HepG2 (cell line): ENCODE measurements around the gene GTPBP6. TPM values are rescaled to one million over a fixed set of nuclear protein-coding genes. Genes with fewer than 3 reads are reported as not detected.

Experiments used
- ARNT2 ChIP-seq: sonication (generic); formaldehyde crosslinking; IDR thresholded peaks from 2 replicates; pipeline ENCODE4 v1.8.0; 2022; ENCODE audit warnings: mild to moderate bottlenecking, low read depth, missing genetic modification reagents, moderate library complexity
- ATAD3A ChIP-seq: sonication (generic); formaldehyde crosslinking; IDR thresholded peaks from 2 replicates; pipeline ENCODE4 v1.4.0; 2020; ENCODE audit warnings: missing genetic modification reagents
- BORCS8-MEF2B ChIP-seq: sonication (generic); formaldehyde crosslinking; IDR thresholded peaks from 2 replicates; pipeline ENCODE4 v1.8.0; 2022; ENCODE audit warnings: mild to moderate bottlenecking, missing genetic modification reagents
- CEBPZ ChIP-seq: IDR thresholded peaks from 2 replicates; pipeline ENCODE4 v1.6.1; 2012; ENCODE audit warnings: low read length, improper control_type of control experiment
- DMAP1 ChIP-seq: IDR thresholded peaks from 2 replicates; pipeline ENCODE4 v1.6.1; 2016
- EED ChIP-seq: sonication (generic); formaldehyde crosslinking; IDR thresholded peaks from 2 replicates; pipeline ENCODE4 v1.5.0; 2020; ENCODE audit warnings: mild to moderate bottlenecking, missing genetic modification reagents
- GLI4 ChIP-seq: sonication (generic); formaldehyde crosslinking; IDR thresholded peaks from 2 replicates; pipeline ENCODE4 v1.5.1; 2020; ENCODE audit warnings: missing genetic modification reagents, mild to moderate bottlenecking, moderate library complexity, borderline replicate concordance
- JARID2 ChIP-seq: sonication (generic); formaldehyde crosslinking; IDR thresholded peaks from 2 replicates; pipeline ENCODE4 v1.8.1; 2023; ENCODE audit warnings: missing genetic modification reagents, inconsistent platforms; ENCODE audit not compliant: insufficient replicate concordance
- KAT7 ChIP-seq: IDR thresholded peaks from 2 replicates; pipeline ENCODE4 v1.6.1; 2018; ENCODE audit warnings: borderline replicate concordance, missing compliant biosample characterization
- KMT2B ChIP-seq: IDR thresholded peaks from 2 replicates; pipeline ENCODE4 v1.6.1; 2016; ENCODE audit warnings: missing genetic modification reagents, missing compliant biosample characterization
- MTA3 ChIP-seq: sonication (generic); formaldehyde crosslinking; IDR thresholded peaks from 2 replicates; pipeline ENCODE4 v1.4.0; 2020; ENCODE audit warnings: missing genetic modification reagents
- PHF8 ChIP-seq: sonication (generic); formaldehyde crosslinking; IDR thresholded peaks from 2 replicates; pipeline ENCODE4 v1.5.0; 2020; ENCODE audit warnings: missing genetic modification reagents
- RAD21 ChIP-seq: fragments of 450-650 bp; formaldehyde crosslinking; IDR thresholded peaks from 2 replicates; pipeline ENCODE4 v1.5.0; 2020; ENCODE audit warnings: mild to moderate bottlenecking
- RBM22 ChIP-seq: fragments of 200-400 bp; formaldehyde crosslinking; optimal IDR thresholded peaks from 2 replicates; pipeline ENCODE3; 2017; ENCODE audit warnings: mild to moderate bottlenecking, low read length, moderate library complexity
- RBM39 ChIP-seq: fragments of 200-400 bp; formaldehyde crosslinking; IDR thresholded peaks from one replicate; pipeline ENCODE4 v1.6.1; 2018; ENCODE audit warnings: antibody characterized with exemption, mild to moderate bottlenecking, low read depth, low read length; ENCODE audit not compliant: poor library complexity, severe bottlenecking
- SAP130 ChIP-seq: IDR thresholded peaks from 2 replicates; pipeline ENCODE4 v1.6.1; 2016; ENCODE audit warnings: low read depth
- SMYD3 ChIP-seq: sonication (generic); formaldehyde crosslinking; IDR thresholded peaks from 2 replicates; pipeline ENCODE4 v1.8.1; 2023; ENCODE audit warnings: mild to moderate bottlenecking, missing genetic modification reagents
- SNAPC2 ChIP-seq: sonication (generic); formaldehyde crosslinking; IDR thresholded peaks from 2 replicates; pipeline ENCODE4 v1.8.1; 2022; ENCODE audit warnings: mild to moderate bottlenecking, missing genetic modification reagents
- SP1 ChIP-seq, 2 experiments: fragments of 450-650 bp in 1 of 2; sonication (generic) in 1 of 2; formaldehyde crosslinking in 1 of 2; IDR thresholded peaks; 2 replicates each; pipeline versions ENCODE4 v1.4.0 to v1.6.1; 2016 to 2020; ENCODE audit warnings: missing genetic modification reagents in 1 of 2
- TAF1 ChIP-seq: sonication (generic); formaldehyde crosslinking; IDR thresholded peaks from 2 replicates; pipeline ENCODE4 v1.4.0; 2020; ENCODE audit warnings: missing genetic modification reagents
- TARDBP ChIP-seq: sonication (generic); formaldehyde crosslinking; IDR thresholded peaks from 2 replicates; pipeline ENCODE4 v1.8.0; 2022; ENCODE audit warnings: mild to moderate bottlenecking, missing genetic modification reagents
- TOPORS ChIP-seq: sonication (generic); formaldehyde crosslinking; IDR thresholded peaks from 2 replicates; pipeline ENCODE4 v1.8.0; 2023; ENCODE audit warnings: mild to moderate bottlenecking, missing genetic modification reagents
- TSC22D2 ChIP-seq: sonication (generic); formaldehyde crosslinking; IDR thresholded peaks from 2 replicates; pipeline ENCODE4 v1.5.1; 2020; ENCODE audit warnings: missing genetic modification reagents, mild to moderate bottlenecking, borderline replicate concordance
- ZMAT3 ChIP-seq: sonication (generic); formaldehyde crosslinking; conservative IDR thresholded peaks from 2 replicates; pipeline ENCODE4 v1.7.0; 2021; ENCODE audit warnings: missing genetic modification reagents
- ZNF547 ChIP-seq: sonication (generic); formaldehyde crosslinking; IDR thresholded peaks from 2 replicates; pipeline ENCODE4 v1.5.1; 2020; ENCODE audit warnings: mild to moderate bottlenecking, missing genetic modification reagents
- ZNF883 ChIP-seq: sonication (generic); formaldehyde crosslinking; IDR thresholded peaks from 2 replicates; pipeline ENCODE4 v1.5.1; 2020; ENCODE audit warnings: mild to moderate bottlenecking, missing genetic modification reagents; ENCODE audit errors: not compliant biosample characterization
- polyA plus RNA-seq, 8 experiments: library from polyadenylated mRNA; depleted of rRNA in 3 of 8; stranded (reverse) in 7 of 8; unstranded in 1 of 8; fragments of >200 nt; fragmentation: Illumina TruSeq in 4 of 8; extraction: Trizol in 4 of 8; gene quantifications; 2 replicates each; pipeline versions ENCODE4 v1.2.1 to v1.2.3, GENCODE V29; 2011 to 2016; ENCODE audit warnings: low read depth in 4 of 8, missing spikeins in 1 of 8, mixed read lengths in 1 of 8; ENCODE audit not compliant: insufficient read depth in 1 of 8
- total RNA-seq, 5 experiments: library from RNA; depleted of rRNA; stranded (reverse); fragments of >200 nt; fragmentation: Illumina TruSeq; extraction: Trizol; gene quantifications; 2 replicates each; pipeline ENCODE4 v1.2.3, GENCODE V29; 2016; ENCODE audit warnings: low read depth in 1 of 5

The GTPBP6 gene
- total and polyA plus RNA-seq, 2 of the 13 experiments (the other 11 are each of a cell fraction or from before 2014, with no cell fraction given): 20.2 to 39.6 TPM

- TF ChIP-seq CEBPZ: 0 out of 2 replicates have a peak, but pooled peaks have one; percentile 45
- peak; percentile 80 for TF ChIP-seq RBM22
- TF ChIP-seq KMT2B (CRISPR knock-in tag): 0 out of 2 replicates have a peak, but pooled peaks have one; percentile 13
- peak; percentile 32; the same call in 1 of the 2 replicates for TF ChIP-seq TAF1
- TF ChIP-seq ARNT2 (CRISPR knock-in tag): no peak; the same call in 1 of the 2 replicates
- TF ChIP-seq EED (CRISPR knock-in tag): no peak
- TF ChIP-seq ATAD3A: no peak
- TF ChIP-seq SP1 (IDR thresholded peaks at IDR 0.05): 0 out of 2 replicates have a peak, but pooled peaks have one; percentile 15
- no peak for TF ChIP-seq SP1 (CRISPR knock-in tag; IDR thresholded peaks at IDR 0.05)
- 0 out of 2 replicates have a peak, but pooled peaks have one; percentile 7 for TF ChIP-seq SAP130 (CRISPR knock-in tag)
- TF ChIP-seq KAT7: 0 out of 2 replicates have a peak, but pooled peaks have one; percentile 14
- 0 out of 2 replicates have a peak, but pooled peaks have one; percentile 4 for TF ChIP-seq ZNF547 (CRISPR knock-in tag)
- 0 out of 2 replicates have a peak, but pooled peaks have one; percentile 13 for TF ChIP-seq TOPORS (CRISPR knock-in tag)
- no peak for TF ChIP-seq JARID2
- peak; percentile 96 for TF ChIP-seq RBM39
- TF ChIP-seq MTA3 (CRISPR knock-in tag): no peak
- TF ChIP-seq ZMAT3 (CRISPR knock-in tag): 0 out of 2 replicates have a peak, but pooled peaks have one; percentile 45
- TF ChIP-seq SMYD3 (CRISPR knock-in tag): peak; percentile 87; the same call in 1 of the 2 replicates
- TF ChIP-seq ZNF883 (CRISPR knock-in tag): peak; percentile 59
- TF ChIP-seq RAD21 (CRISPR knock-in tag): peak; percentile 76; the same call in 1 of the 2 replicates
- TF ChIP-seq TSC22D2: 0 out of 2 replicates have a peak, but pooled peaks have one; percentile 8
- TF ChIP-seq PHF8 (CRISPR knock-in tag): peak; percentile 49; the same call in 1 of the 2 replicates
- TF ChIP-seq GLI4 (CRISPR knock-in tag): no peak; the same call in 1 of the 2 replicates
- peak; percentile 54; the same call in 1 of the 2 replicates for TF ChIP-seq DMAP1 (CRISPR knock-in tag)
- 0 out of 2 replicates have a peak, but pooled peaks have one; percentile 35 for TF ChIP-seq SNAPC2 (CRISPR knock-in tag)
- TF ChIP-seq BORCS8-MEF2B (CRISPR knock-in tag): 0 out of 2 replicates have a peak, but pooled peaks have one; percentile 15
- peak; percentile 45; the same call in 1 of the 2 replicates for TF ChIP-seq TARDBP (CRISPR knock-in tag)
Observed at GRCh38 chrX:318068-318738, 393 bp downstream of the GTPBP6 start (continued).
